Esophagus muscularis mucosa (tissue), 4 donors: ENCODE results near the gene SYT11. TPM values are rescaled to one million over a fixed set of nuclear protein-coding genes. Genes with fewer than 3 reads are reported as not detected.
"Not testable (repeated sequence)": the region's sequence is repeated elsewhere in the genome, so short reads cannot be mapped to it uniquely, and the experiment has no call there.

Experiments
- DNase-seq: peaks from one replicate; pipeline ENCODE4 v3.0.0-alpha.2; 2017; ENCODE audit errors: extremely low spot score
- H3K27ac ChIP-seq, 4 donors: fragments of 200-600 bp; sonication (generic); replicated peaks in 1 of 4; 1 replicate in 3 of 4; 2 replicates in 1 of 4; pipeline ENCODE4 v1.5.1; 2016 to 2019; ENCODE audit warnings: mild to moderate bottlenecking in 1 of 4
- H3K27me3 ChIP-seq, 4 donors: fragments of 200-600 bp; sonication (generic); one replicate each; pipeline versions ENCODE4 v1.5.1 to v1.6.0; 2016 to 2019
- H3K36me3 ChIP-seq, 4 donors: fragments of 200-600 bp; sonication (generic); one replicate each; pipeline ENCODE4 v1.5.1; 2016 to 2019
- H3K4me1 ChIP-seq, 4 donors: fragments of 200-600 bp; sonication (generic); one replicate each; pipeline ENCODE4 v1.5.1; 2016 to 2019
- H3K4me3 ChIP-seq, 4 donors: fragments of 200-600 bp; sonication (generic); 1 replicate in 2 of 4; 2 replicates in 2 of 4; pipeline ENCODE4 v1.5.1; 2016 to 2019; ENCODE audit warnings: mild to moderate bottlenecking in 4 of 4, moderate library complexity in 1 of 4
- H3K9me3 ChIP-seq, 4 donors: fragments of 200-600 bp; sonication (generic); 1 replicate in 3 of 4; 2 replicates in 1 of 4; pipeline ENCODE4 v1.5.1; 2016 to 2019
- EP300 ChIP-seq: sonication (generic); formaldehyde crosslinking; IDR thresholded peaks from one replicate; pipeline ENCODE4 v1.6.1; 2017; ENCODE audit warnings: antibody characterized with exemption
- POLR2A ChIP-seq: fragments of 450-650 bp; IDR thresholded peaks from one replicate; pipeline ENCODE4 v1.6.1; 2017; ENCODE audit warnings: antibody characterized with exemption, moderate library complexity, mild to moderate bottlenecking, low read depth
- POLR2AphosphoS5 ChIP-seq, 2 donors: sonication (generic); formaldehyde crosslinking; IDR thresholded peaks; one replicate each; pipeline ENCODE4 v1.6.1; 2017; ENCODE audit warnings: antibody characterized with exemption in 2 of 2
- WGBS: methylation state at CpG from one replicate; pipeline ENCODE4 v1.1.5; 2018; 5-methylcytosine and 5-hydroxymethylcytosine counted together
- intact Hi-C: fragments of 100-400 bp; cut with DNase I; formaldehyde crosslinking; loops from one replicate; pipeline ENCODE4 v1.15.1; 2023
- total RNA-seq, 4 donors: library from RNA; depleted of rRNA; stranded (reverse); fragments of >200 nt; gene quantifications; one replicate each; pipeline versions ENCODE4 v1.1.0 to v1.2.1, GENCODE V29; 2016
- TF ChIP-seq, protein P1 (sequence below), 3 experiments: fragments of 200-600 bp in 2 of 3; fragments of 450-650 bp in 1 of 3; sonication (generic) in 2 of 3; IDR thresholded peaks; one replicate each; pipeline ENCODE4 v1.5.1; 2017 to 2019; ENCODE audit warnings: antibody characterized with exemption in 3 of 3, mild to moderate bottlenecking in 2 of 3, moderate library complexity in 1 of 3

Gene SYT11
- total RNA-seq, 4 donors from 2014 or later: 8.3 to 25.2 (median 20.3) TPM

DNA sequence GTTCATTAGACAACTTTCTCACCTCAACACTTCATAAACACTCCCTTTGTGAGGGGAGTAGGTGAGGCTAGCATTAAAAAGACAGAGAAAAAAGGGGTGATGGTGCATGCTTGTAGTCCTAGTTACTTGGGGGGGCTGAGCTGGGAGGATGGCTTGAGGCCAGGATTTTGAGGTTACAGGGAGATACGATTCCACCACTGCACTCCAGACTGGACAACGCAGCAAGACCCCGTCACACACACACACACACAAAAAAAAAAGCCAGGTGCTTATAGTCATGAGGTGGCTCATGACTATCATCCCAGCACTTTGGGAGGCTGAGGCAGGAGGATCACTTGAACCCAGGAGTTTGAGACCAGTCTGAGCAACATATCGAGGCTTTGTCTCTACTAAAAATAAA is 31.9 kb upstream of the SYT11 start:
- Histone ChIP-seq H3K36me3 (peaks cover 14 to 42% (median 37%) of the 10 kb centered on the region in 4 donors), H3K27me3 (no peaks in the 10 kb centered on the region), H3K27ac (no peak overlapping the region), H3K4me3 (no peak overlapping the region), H3K4me1 (no peaks in the 10 kb centered on the region), H3K9me3 (no peaks in the 10 kb centered on the region)
- DNase-seq: no peak
- no peak for TF ChIP-seq EP300
- intact Hi-C loops: no loop called here
- 90% methylated on average over 4 of the region's 4 CpGs for WGBS

- 94% methylated on average over 7 of the region's 7 CpGs for WGBS
- Histone ChIP-seq H3K4me1 (peaks cover 0 to 10% (median 7%) of the 10 kb centered on the region in 4 donors), H3K27me3 (no peaks in the 10 kb centered on the region), H3K36me3 (peaks cover 0 to 4% (median 2%) of the 10 kb centered on the region in 4 donors), H3K9me3 (no peaks in the 10 kb centered on the region), H3K27ac (no peak overlapping the region), H3K4me3 (no peak overlapping the region)
- intact Hi-C loops: no loop called here
- DNase-seq: peak; percentile 42
- TF ChIP-seq, protein P1, sequence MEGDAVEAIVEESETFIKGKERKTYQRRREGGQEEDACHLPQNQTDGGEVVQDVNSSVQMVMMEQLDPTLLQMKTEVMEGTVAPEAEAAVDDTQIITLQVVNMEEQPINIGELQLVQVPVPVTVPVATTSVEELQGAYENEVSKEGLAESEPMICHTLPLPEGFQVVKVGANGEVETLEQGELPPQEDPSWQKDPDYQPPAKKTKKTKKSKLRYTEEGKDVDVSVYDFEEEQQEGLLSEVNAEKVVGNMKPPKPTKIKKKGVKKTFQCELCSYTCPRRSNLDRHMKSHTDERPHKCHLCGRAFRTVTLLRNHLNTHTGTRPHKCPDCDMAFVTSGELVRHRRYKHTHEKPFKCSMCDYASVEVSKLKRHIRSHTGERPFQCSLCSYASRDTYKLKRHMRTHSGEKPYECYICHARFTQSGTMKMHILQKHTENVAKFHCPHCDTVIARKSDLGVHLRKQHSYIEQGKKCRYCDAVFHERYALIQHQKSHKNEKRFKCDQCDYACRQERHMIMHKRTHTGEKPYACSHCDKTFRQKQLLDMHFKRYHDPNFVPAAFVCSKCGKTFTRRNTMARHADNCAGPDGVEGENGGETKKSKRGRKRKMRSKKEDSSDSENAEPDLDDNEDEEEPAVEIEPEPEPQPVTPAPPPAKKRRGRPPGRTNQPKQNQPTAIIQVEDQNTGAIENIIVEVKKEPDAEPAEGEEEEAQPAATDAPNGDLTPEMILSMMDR (IDR thresholded peaks at IDR 0.05): no peak
- TF ChIP-seq POLR2A (no peak), EP300 (no peak), POLR2AphosphoS5 (IDR thresholded peaks at IDR 0.05) (no peak)
Measured at GRCh38 chr1:155831279-155831976, 27.9 kb upstream of the SYT11 start.

- no peak overlapping the region for H3K27ac ChIP-seq
- intact Hi-C loops: no loop called here
- no peaks in the 10 kb centered on the region for H3K27me3 ChIP-seq
- no peaks in the 10 kb centered on the region for H3K9me3 ChIP-seq
- no peak for TF ChIP-seq POLR2A
- TF ChIP-seq EP300: no peak
- TF ChIP-seq POLR2AphosphoS5 (IDR thresholded peaks at IDR 0.05): no peak
- TF ChIP-seq, protein P1 (IDR thresholded peaks at IDR 0.05): no peak
- peaks cover 0 to 4% (median 0%) of the 10 kb centered on the region in 4 donors for H3K36me3 ChIP-seq
- WGBS: 100% methylated on average over 1 of the region's 1 CpG
- peak; percentile 14 for DNase-seq
- H3K4me3 ChIP-seq: no peak overlapping the region
- peaks cover 0 to 10% (median 7%) of the 10 kb centered on the region in 4 donors for H3K4me1 ChIP-seq
Measured at GRCh38 chr1:155833665-155834295, 25.6 kb upstream of the SYT11 start.

GRCh38 chr1:155834296-155834926 is 25.0 kb upstream of the SYT11 start:
- TF ChIP-seq POLR2A (no peak), POLR2AphosphoS5 (IDR thresholded peaks at IDR 0.05) (no peak), EP300 (no peak)
- TF ChIP-seq, protein P1 (IDR thresholded peaks at IDR 0.05): no peak
- Histone ChIP-seq H3K27ac (no peak overlapping the region), H3K9me3 (no peaks in the 10 kb centered on the region), H3K36me3 (peaks cover 0 to 4% (median 0%) of the 10 kb centered on the region in 4 donors), H3K4me3 (no peak overlapping the region), H3K4me1 (peaks cover 0 to 10% (median 7%) of the 10 kb centered on the region in 4 donors), H3K27me3 (no peaks in the 10 kb centered on the region)
- 96% methylated on average over 11 of the region's 11 CpGs for WGBS
- intact Hi-C loops: no loop called here
- DNase-seq: peak; percentile 45

DNA sequence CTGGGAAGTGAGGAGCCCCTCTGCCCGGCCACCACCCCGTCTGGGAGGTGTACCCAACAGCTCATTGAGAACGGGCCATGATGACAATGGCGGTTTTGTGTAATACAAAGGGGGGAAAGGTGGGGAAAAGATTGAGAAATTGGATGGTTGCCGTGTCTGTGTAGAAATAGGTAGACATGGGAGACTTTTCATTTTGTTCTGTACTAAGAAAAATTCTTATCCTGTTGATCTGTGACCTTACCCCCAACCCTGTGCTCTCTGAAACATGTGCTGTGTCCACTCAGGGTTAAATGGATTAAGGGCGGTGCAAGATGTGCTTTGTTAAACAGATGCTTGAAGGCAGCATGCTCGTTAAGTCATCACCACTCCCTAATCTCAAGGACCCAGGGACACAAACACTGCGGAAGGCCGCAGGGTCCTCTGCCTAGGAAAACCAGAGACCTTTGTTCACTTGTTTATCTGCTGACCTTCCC is 24.4 kb upstream of the SYT11 start:
- WGBS: 97% methylated on average over 9 of the region's 9 CpGs
- H3K4me3 ChIP-seq, intact Hi-C loops, H3K9me3 ChIP-seq, DNase-seq, H3K36me3 ChIP-seq, H3K27ac ChIP-seq, H3K27me3 ChIP-seq: not testable (repeated sequence)
- peaks cover 0 to 10% (median 7%) of the 10 kb centered on the region in 4 donors for H3K4me1 ChIP-seq
